ENCODE measurements around the gene ARHGAP6. TPM values are rescaled to one million over a fixed set of nuclear protein-coding genes. Genes with fewer than 3 reads are reported as not detected.
"Not testable (repeated sequence)": the region's sequence is repeated elsewhere in the genome, so short reads cannot be mapped to it uniquely, and the experiment has no call there.

ARHGAP6 gene
- total RNA-seq, 1 donor from 2014 or later: not detected

DNA sequence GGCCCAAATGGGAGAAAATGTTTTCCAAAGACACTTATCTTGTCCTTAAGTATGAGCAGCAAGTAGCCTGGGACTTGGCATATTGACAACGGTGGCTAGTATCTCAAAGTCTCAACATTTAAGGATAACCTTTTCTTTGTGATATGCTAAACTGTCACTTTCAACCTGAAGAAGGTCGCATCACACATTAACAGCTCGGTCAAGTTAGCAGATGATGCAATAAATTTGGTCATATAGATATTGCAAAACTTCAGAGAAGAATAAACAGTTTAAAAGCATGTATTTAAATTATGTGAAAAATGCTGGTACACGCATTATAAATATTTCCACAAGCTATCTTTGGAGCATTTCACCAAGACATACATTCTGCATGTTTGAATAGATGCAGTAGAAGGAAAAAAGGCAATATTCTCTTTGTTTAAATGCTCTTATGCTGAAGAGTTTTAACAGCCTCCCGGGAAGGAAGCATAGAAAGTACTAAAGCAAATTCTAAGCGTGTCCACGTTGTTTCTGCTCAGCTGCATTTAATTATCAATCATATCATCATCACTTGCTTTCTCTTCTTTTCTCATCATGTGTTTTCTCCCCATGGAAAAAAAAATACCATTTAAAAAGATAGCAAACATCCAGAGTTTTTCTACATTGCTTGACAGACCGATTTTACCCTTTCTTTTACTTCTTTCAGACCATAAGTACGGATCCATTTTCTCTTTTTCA, 24.2 kb downstream of the ARHGAP6 start:
- intact Hi-C loops (cut with micrococcal nuclease): no loop called here

- intact Hi-C loops (cut with micrococcal nuclease): no loop called here
Observed at GRCh38 chrX:11640089-11640488, 25.6 kb downstream of the ARHGAP6 start.

DNA sequence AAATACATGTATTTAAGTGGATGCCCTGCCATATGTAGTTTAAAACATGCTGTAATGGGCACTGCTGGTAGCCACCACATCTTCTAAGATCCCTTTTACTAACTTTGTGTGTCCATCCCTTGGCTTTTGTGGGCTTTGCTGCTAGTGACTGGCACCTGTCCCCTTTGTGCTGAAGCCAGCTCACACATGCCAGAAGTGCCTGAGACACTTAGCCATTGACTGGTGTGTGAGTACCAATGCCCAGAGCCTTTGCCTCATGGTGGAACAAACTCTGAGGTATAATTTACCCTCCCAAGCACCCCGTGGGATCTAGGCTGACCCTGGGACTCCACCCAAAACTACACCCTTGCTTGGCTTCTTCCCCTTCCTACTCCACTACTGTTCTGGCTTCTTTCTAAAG, 33.0 kb downstream of the ARHGAP6 start:
- intact Hi-C loops (cut with micrococcal nuclease): no loop called here

DNA sequence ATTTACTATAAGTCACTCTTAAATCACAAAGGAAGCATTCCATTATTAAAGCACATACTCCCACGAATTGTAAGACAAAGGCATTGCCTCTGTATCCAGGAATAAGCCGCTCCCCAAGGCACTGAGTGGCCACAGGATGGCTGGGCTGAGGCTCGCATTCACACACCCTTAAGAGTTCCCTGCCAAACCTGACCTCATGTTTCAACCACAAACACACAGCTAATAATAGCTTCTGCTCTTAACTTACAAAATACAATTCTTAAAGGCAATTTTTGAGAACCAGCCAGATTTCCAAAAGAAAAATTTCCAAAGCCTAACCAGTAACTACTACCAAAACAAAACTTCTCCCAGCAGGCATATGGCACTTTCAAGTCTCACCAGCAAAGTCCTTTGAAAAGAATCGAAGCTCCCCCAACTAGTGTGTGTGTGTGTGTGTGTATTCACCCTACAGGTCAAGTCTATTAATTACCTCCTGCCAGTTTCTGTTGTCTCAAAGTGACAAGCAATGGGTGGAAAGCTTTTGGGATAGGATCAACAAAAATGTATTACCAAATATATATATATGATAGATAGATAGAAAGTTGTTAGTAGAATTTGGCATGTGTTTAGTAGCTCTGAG, 36.0 kb downstream of the ARHGAP6 start:
- intact Hi-C loops (cut with micrococcal nuclease): no loop called here

- intact Hi-C loops (cut with micrococcal nuclease): no loop called here
Observed at GRCh38 chrX:11628399-11628798, 37.3 kb downstream of the ARHGAP6 start.

GRCh38 chrX:11626351-11626750, 39.4 kb downstream of the ARHGAP6 start:
- intact Hi-C loops (cut with micrococcal nuclease): no loop called here

DNA sequence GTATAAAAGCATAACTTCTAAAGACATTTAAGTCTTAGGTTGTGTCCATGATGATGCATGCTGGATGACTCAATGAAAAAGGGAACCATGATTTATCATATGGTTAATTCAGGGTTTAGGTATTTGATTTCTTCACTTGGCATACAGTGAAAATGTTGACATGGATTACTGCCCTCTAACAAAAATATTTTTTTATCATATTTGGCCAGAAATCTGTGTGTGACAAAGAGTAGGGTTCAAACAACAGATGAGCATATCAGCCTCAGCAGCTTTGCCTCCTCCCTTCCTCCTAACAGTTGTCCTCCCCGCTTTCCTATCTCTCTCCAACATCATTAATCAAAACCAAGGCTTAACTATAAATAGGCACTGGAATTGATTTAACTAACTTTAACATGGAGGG, 46.3 kb downstream of the ARHGAP6 start:
- intact Hi-C loops (cut with micrococcal nuclease): no loop called here

DNA sequence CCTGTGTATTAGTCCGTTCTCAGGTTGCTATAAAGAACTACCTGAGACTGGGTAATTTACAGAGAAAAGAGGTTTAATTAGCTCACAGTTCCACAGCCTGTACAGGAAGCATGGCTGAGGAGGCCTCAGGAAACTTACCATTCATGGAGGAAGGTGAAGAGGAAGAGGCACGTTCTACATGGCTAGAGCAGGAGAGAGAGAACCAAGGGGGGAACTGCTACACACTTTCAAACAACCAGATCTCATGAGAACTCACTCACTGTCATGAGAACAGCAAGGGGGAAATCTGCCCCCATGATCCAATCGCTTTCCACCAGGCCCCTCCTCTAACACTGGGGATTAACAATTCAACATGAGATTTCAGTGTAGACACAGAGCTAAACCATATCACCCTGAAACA, 51.5 kb downstream of the ARHGAP6 start:
- intact Hi-C loops (cut with micrococcal nuclease): not testable (repeated sequence)

- intact Hi-C loops (cut with micrococcal nuclease): no loop called here
Observed at GRCh38 chrX:11611965-11612364, 53.8 kb downstream of the ARHGAP6 start.

- intact Hi-C loops (cut with micrococcal nuclease): no loop called here
Observed at GRCh38 chrX:11611161-11611560, 54.6 kb downstream of the ARHGAP6 start.

- intact Hi-C loops (cut with micrococcal nuclease): no loop called here
Observed at GRCh38 chrX:11609109-11609508, 56.6 kb downstream of the ARHGAP6 start.

- intact Hi-C loops (cut with micrococcal nuclease): no loop called here
Observed at GRCh38 chrX:11606408-11606807, 59.3 kb downstream of the ARHGAP6 start.

- intact Hi-C loops (cut with micrococcal nuclease): no loop called here
Observed at GRCh38 chrX:11600578-11600977, 65.1 kb downstream of the ARHGAP6 start.

DNA sequence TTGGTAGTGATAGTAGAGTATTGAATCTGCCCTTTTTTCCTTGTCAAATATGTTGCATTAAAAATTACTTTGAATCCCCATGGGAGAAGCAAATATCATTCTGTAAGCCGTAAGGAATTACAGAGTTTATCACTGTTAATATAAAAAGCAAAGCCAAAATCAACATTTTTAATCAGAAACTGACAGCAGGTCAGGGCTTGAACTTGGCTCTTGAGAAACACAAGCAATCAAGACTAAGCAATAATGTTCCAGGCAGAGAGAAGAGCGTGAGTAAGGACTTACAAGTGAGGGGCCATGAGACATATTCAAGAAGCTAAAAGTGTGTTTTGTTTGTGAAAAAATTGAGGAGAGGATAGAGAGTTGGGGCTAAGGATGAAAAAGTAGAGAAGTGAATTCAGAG, 68.2 kb downstream of the ARHGAP6 start:
- intact Hi-C loops (cut with micrococcal nuclease): no loop called here

DNA sequence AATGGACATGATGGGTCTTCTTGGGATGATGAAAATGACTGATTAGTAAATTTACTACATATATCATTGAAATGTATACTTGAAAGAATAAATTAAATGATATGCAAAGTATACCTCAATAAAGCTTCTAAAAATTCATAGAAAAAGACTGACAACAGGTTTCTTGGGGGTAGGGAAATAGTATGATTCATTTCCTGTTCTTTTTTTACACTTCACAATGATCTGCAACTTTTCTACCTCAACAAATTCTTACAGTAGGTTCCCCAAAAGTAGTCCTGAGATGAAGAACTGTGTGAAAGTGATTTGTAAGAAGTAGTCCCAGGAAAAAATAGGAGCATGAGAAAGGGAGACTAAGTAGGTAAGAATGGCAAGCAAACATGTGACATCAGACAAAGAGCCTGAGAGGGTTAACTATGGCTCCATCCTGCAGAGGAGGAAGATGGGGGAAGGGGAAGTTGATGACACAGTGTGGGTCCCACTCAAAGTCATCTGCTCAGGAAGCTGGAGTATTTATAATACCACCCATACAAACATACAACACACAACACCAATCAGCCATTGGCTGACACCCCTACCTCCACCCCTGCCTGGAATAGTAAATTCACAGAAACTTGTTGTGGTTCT, 73.9 kb downstream of the ARHGAP6 start:
- intact Hi-C loops (cut with micrococcal nuclease): no loop called here

DNA sequence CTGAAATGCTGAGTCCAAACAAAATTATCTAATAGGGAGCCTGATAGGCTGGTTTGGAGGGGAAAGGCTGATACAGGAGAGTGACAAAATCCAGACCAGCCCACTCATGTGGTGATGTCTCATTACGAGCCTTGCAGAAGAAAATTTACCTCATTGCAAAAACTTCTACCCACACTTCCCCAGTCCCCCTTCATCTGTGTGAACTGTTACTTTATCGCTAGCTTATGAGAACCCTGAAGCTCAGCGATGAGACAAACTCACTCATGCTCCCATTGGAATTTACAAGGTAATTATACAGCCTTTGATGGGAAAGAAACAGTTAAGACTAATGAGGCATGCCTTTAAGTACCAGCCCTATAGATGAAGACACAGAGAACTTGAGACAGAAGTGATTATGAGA, 76.1 kb downstream of the ARHGAP6 start:
- intact Hi-C loops (cut with micrococcal nuclease): no loop called here

DNA sequence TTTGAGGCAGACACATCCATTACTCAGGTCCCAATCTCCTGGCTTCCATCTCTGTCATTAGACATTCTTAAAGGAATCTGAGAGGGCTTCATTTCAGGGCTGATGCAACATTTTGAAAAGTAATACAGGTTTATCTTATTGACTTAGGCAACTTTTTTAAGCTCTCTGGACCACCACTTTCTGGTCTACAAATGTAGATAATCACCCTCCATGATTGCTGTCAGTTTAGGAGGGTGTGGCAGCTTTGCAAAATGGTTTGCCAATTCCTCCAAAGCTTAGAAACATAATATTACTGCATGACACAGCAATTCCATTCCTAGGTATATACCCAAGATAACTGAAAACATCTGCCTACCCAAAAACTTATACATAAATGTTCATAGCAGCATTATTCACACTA, 77.6 kb downstream of the ARHGAP6 start:
- intact Hi-C loops (cut with micrococcal nuclease): no loop called here

DNA sequence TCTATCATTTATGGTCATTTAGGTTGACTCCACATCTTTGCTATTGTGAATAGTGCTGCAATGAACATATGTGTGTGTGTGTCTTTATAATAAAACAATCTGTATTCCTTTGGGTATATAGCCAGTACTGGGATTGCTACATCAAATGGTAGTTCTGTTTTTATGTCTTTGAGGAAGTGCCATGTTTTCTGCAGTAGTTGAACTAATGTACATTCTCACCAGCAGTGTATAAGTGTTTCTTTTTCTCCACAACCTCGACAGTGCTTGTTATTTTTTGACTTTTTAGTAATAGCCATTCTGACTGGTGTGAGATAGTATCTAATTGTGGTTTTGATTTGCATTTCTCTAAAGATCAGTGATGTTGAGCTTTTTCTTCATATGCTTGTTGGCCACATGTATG, 80.5 kb downstream of the ARHGAP6 start:
- intact Hi-C loops (cut with micrococcal nuclease): no loop called here

GRCh38 chrX:11580789-11581188, 84.9 kb downstream of the ARHGAP6 start:
- intact Hi-C loops (cut with micrococcal nuclease): no loop called here

DNA sequence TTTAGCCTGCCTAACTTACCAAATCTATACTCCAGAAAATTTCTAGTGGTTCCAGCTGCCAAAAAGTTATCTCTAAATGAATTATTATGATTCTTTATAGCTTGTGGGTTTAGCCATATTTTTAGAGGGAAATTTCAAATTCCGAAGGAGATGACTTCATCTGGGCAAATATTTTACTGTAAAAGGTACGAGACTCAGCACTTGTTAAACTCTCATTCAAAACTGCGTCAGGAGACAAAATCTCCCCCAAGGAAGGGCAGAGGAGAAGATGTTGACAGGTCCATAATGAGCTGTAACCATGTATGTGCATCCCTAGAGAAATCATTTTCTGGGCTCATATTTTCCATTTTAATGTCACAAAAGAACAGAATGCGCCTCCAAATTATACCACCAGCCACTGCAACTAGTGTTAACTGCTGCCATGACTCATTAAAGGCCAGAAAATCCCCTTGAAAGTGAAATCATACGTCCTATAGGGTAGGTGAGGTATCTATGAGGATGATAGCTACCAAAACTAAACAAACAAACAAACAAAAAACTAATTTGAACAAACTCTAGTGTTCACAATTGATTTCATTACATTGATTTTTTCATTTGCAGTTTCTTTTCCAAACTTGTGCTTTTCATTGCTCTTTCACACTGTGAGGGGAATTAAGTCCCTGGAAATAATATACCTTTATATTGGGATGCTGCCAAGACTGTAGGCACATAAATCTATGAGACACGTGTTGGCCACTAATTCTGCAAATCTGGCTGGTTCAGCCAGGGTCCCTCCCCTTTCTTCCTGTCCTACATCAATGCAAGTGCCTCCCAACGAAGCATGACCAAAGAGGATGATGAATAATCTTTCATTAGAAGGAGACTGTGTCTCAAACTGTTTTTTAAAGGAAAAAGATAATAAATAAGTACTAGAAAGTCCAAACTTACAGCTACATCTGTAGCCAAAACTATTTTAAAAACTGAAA, 85.8 kb downstream of the ARHGAP6 start:
- intact Hi-C loops (cut with micrococcal nuclease): no loop called here

DNA sequence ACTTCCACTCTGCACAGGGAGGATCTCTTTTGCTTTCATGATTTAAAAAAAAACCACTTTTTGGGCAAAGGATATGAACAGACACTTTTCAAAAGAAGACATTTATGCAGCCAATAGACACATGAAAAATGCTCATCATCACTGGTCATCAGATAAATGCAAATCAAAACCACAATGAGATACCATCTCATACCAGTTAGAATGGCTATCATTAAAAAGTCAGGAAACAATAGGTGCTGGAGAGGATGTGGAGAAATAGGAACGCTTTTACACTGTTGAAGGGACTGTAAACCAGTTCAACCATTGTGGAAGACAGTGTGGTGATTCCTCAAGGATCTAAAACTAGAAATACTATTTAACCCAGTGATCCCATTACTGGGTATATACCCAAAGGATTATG, 87.4 kb downstream of the ARHGAP6 start:
- intact Hi-C loops (cut with micrococcal nuclease): not testable (repeated sequence)

DNA sequence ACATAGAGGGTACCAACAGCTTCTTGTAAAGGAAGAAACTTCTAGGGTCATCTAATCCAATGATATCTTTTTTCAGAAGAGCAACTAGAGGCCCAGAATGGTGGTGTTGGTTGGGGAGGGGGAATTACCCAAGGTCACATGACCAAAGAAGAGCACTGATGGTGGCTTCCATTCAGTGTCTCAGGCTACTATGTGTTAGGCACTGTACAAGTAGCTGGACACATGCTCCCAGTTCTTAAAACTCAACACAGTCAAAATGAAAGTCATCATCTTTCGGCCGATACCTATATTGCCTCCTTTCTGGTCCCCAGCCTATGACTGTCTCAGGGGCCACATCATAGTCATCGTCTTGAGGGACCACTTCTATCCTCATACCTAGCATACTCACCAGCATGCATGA, 88.1 kb downstream of the ARHGAP6 start:
- intact Hi-C loops (cut with micrococcal nuclease): no loop called here
